Measurements from ENCODE around the gene ATL2.

GRCh38 chr2:38418735-38419134 lies 41.7 kb upstream of the ATL2 start:
- no peak for TF ChIP-seq BHLHE40 (IDR thresholded peaks at IDR 0.05; ENCODE audit: borderline replicate concordance)
- TF ChIP-seq FOXA1 (IDR thresholded peaks at IDR 0.05) = no peak
- no peak for TF ChIP-seq SUZ12 (IDR thresholded peaks at IDR 0.05)
- no peak for TF ChIP-seq SP1 (IDR thresholded peaks at IDR 0.05)
- TF ChIP-seq ZNF384 (IDR thresholded peaks at IDR 0.05) = no peak
- no peak for TF ChIP-seq ELF4 (IDR thresholded peaks at IDR 0.05)
- no peak for TF ChIP-seq FOXM1 (IDR thresholded peaks at IDR 0.05; ENCODE audit: borderline replicate concordance)
- no peak for TF ChIP-seq LEF1 (IDR thresholded peaks at IDR 0.05; ENCODE audit: borderline replicate concordance)
- no peak for TF ChIP-seq PKNOX1 (IDR thresholded peaks at IDR 0.05)
- no peak for TF ChIP-seq CTBP1 (IDR thresholded peaks at IDR 0.05; ENCODE audit: borderline replicate concordance)
- no peak for TF ChIP-seq HDGF (IDR thresholded peaks at IDR 0.05; ENCODE audit: borderline replicate concordance)

Measured in HEK293T (cell line).